HPDE6-E6E7 (cell line): ENCODE data around the gene FALEC.
"Not testable (repeated sequence)": the region's sequence is repeated elsewhere in the genome, so short reads cannot be mapped to it uniquely, and the experiment has no call there.

ENCODE experiments used
- DNase-seq: peaks from one replicate; pipeline ENCODE4 v3.0.0; 2011; ENCODE audit warnings: missing footprints; ENCODE audit errors: extremely low spot score

The FALEC gene

GRCh38 chr1:150574260-150575071 is 58.9 kb downstream of the FALEC start:
- no peak for DNase-seq

GRCh38 chr1:150575072-150575489 is 59.5 kb downstream of the FALEC start:
- no peak for DNase-seq

GRCh38 chr1:150575518-150576366 is 60.2 kb downstream of the FALEC start:
- no peak for DNase-seq

- no peak for DNase-seq
These were observed 60.8 kb downstream of the FALEC start for GRCh38 chr1:150576367-150576711.

GRCh38 chr1:150576794-150577556 is 61.4 kb downstream of the FALEC start:
- no peak for DNase-seq

GRCh38 chr1:150577557-150578271 is 62.2 kb downstream of the FALEC start:
- DNase-seq: no peak

- DNase-seq: no peak
These were observed 62.9 kb downstream of the FALEC start for GRCh38 chr1:150578272-150579109.

- DNase-seq: peak; percentile 77
These were observed 63.8 kb downstream of the FALEC start, which contains the start of gene MCL1 for GRCh38 chr1:150579110-150579944. Gene MCL1 (minus strand): TSS chr1:150579610. CDS start chr1:150579530, 80 bp downstream.

- DNase-seq: no peak
These were observed 64.5 kb downstream of the FALEC start for GRCh38 chr1:150579945-150580642.

- DNase-seq: not testable (repeated sequence)
These were observed 65.4 kb downstream of the FALEC start for GRCh38 chr1:150580966-150581365.

GRCh38 chr1:150581437-150581836 is 65.9 kb downstream of the FALEC start:
- not testable (repeated sequence) for DNase-seq

GRCh38 chr1:150581962-150582361 is 66.4 kb downstream of the FALEC start:
- DNase-seq: not testable (repeated sequence)

GRCh38 chr1:150582371-150582770 is 66.8 kb downstream of the FALEC start:
- no peak for DNase-seq
